HG03103 (cell line): ENCODE results near the gene RAB3GAP1.
"Not testable (repeated sequence)": the region's sequence is repeated elsewhere in the genome, so short reads cannot be mapped to it uniquely, and the experiment has no call there.

Experiments used
- ATAC-seq: cut with Tn5 transposase; IDR thresholded peaks from one replicate; pipeline ENCODE4 v1.9.1; 2021; ENCODE audit warnings: low read depth; ENCODE audit not compliant: unreplicated experiment

The RAB3GAP1 gene

GRCh38 chr2:135052042-135052876 lies at the start of gene RAB3GAP1:
Gene RAB3GAP1 (plus strand): TSS chr2:135052292. CDS start chr2:135052308, 16 bp downstream.
- ATAC-seq, result peak; percentile 80

GRCh38 chr2:135002836-135003235 lies 49.3 kb upstream of the RAB3GAP1 start:
- no peak for ATAC-seq

- peak; percentile 83 for ATAC-seq
Measured at GRCh38 chr2:135004005-135004746, 47.9 kb upstream of the RAB3GAP1 start.

- ATAC-seq, result no peak
Measured at GRCh38 chr2:135005753-135006152, 46.3 kb upstream of the RAB3GAP1 start.

GRCh38 chr2:135009339-135009738 lies 42.8 kb upstream of the RAB3GAP1 start:
- ATAC-seq, result no peak

- ATAC-seq, result no peak
Measured at GRCh38 chr2:135010200-135010942, 41.7 kb upstream of the RAB3GAP1 start.

- no peak for ATAC-seq
Measured at GRCh38 chr2:135011633-135012032, 40.5 kb upstream of the RAB3GAP1 start.

GRCh38 chr2:135021618-135022017 lies 30.5 kb upstream of the RAB3GAP1 start:
- ATAC-seq, result no peak

- ATAC-seq, result no peak
Measured at GRCh38 chr2:135022952-135023880, 28.9 kb upstream of the RAB3GAP1 start.

GRCh38 chr2:135023886-135024485 lies 28.1 kb upstream of the RAB3GAP1 start:
- no peak for ATAC-seq

- no peak for ATAC-seq
Measured at GRCh38 chr2:135029481-135030134, 22.5 kb upstream of the RAB3GAP1 start.

- ATAC-seq, result no peak
Measured at GRCh38 chr2:135030826-135031225, 21.3 kb upstream of the RAB3GAP1 start.

- ATAC-seq, result not testable (repeated sequence)
Measured at GRCh38 chr2:135033216-135033615, 18.9 kb upstream of the RAB3GAP1 start.

- ATAC-seq, result no peak
Measured at GRCh38 chr2:135037831-135038230, 14.3 kb upstream of the RAB3GAP1 start.

- ATAC-seq, result no peak
Measured at GRCh38 chr2:135043345-135043744, 8.7 kb upstream of the RAB3GAP1 start.

GRCh38 chr2:135047300-135047699 lies 4.8 kb upstream of the RAB3GAP1 start, which contains the start of gene MAP3K19:
Gene MAP3K19 (minus strand): TSS chr2:135047447. CDS start chr2:135024647, 22,800 bp downstream.
- no peak for ATAC-seq

GRCh38 chr2:135048122-135048521 lies 4.0 kb upstream of the RAB3GAP1 start:
- no peak for ATAC-seq

GRCh38 chr2:135050132-135050531 lies 2.0 kb upstream of the RAB3GAP1 start:
- ATAC-seq, result no peak

- no peak for ATAC-seq
Measured at GRCh38 chr2:135050684-135051083, 1.4 kb upstream of the RAB3GAP1 start.
